ENCODE data around the gene KRT4. TPM values are rescaled to one million over a fixed set of nuclear protein-coding genes. Genes with fewer than 3 reads are reported as not detected.

Gene KRT4
- total RNA-seq, 1 donor from 2014 or later, result 1,276 TPM

GRCh38 chr12:52757449-52758176, 56.3 kb downstream of the KRT4 start:
- no peaks in the 10 kb centered on the region for H3K4me1 Mint-ChIP-seq (ENCODE audit: unreplicated experiment)
- H3K9me3 Mint-ChIP-seq, result no peaks in the 10 kb centered on the region
- H3K36me3 Mint-ChIP-seq, result no peaks in the 10 kb centered on the region
- H3K27ac Mint-ChIP-seq, result no peak overlapping the region
- no peak overlapping the region for H3K4me3 Mint-ChIP-seq
- H3K27me3 Mint-ChIP-seq, result peaks cover 27% of the 10 kb centered on the region
- no peak for DNase-seq (ENCODE audit: extremely low spot score, unreplicated experiment)
- TF ChIP-seq CTCF (conservative IDR thresholded peaks at IDR 0.05), result no peak

Other genes starting within 250 kb of the KRT4 start
- gene KRT74, start 240.3 kb downstream of the KRT4 start, total RNA-seq (ENCODE audit: low replicate concordance), result 0.10 TPM in 1 of 2 replicates, not detected in the other
- gene KRT72, start 212.7 kb downstream of the KRT4 start, total RNA-seq (ENCODE audit: low replicate concordance), result 0.48 and 2.9 TPM in 2 replicates
- gene KRT73, start 195.6 kb downstream of the KRT4 start, total RNA-seq (ENCODE audit: low replicate concordance), result 0.12 TPM in 1 of 2 replicates, not detected in the other
- gene KRT2, start 161.9 kb downstream of the KRT4 start, total RNA-seq (ENCODE audit: low replicate concordance), result not detected in 2 replicates
- 269 and 837 TPM in 2 replicates for gene KRT1, start 133.7 kb downstream of the KRT4 start, total RNA-seq (ENCODE audit: low replicate concordance)
- gene KRT77, start 110.6 kb downstream of the KRT4 start, total RNA-seq (ENCODE audit: low replicate concordance), result 0.27 and 2.3 TPM in 2 replicates
- gene KRT76, start 36.8 kb downstream of the KRT4 start, total RNA-seq (ENCODE audit: low replicate concordance), result not detected in 2 replicates
- 0.68 and 2.3 TPM in 2 replicates for gene KRT3, start 18.0 kb downstream of the KRT4 start, total RNA-seq (ENCODE audit: low replicate concordance)
- gene KRT79, start 20.2 kb upstream of the KRT4 start, total RNA-seq (ENCODE audit: low replicate concordance), result not detected in 2 replicates
- gene KRT78, start 34.9 kb upstream of the KRT4 start, total RNA-seq (ENCODE audit: low replicate concordance), result 14.7 and 29.1 TPM in 2 replicates
- gene KRT8, start 91.0 kb upstream of the KRT4 start, total RNA-seq (ENCODE audit: low replicate concordance), result 768 and 2,227 TPM in 2 replicates
- 480 and 1,293 TPM in 2 replicates for gene KRT18, start 135.0 kb upstream of the KRT4 start, total RNA-seq (ENCODE audit: low replicate concordance)
- 450 and 521 TPM in 2 replicates for gene EIF4B, start 192.3 kb upstream of the KRT4 start, total RNA-seq (ENCODE audit: low replicate concordance)
- 3.5 and 21.8 TPM in 2 replicates for gene TNS2, start 235.9 kb upstream of the KRT4 start, total RNA-seq (ENCODE audit: low replicate concordance)